Measurements from ENCODE around the gene ENTPD6. TPM values are rescaled to one million over a fixed set of nuclear protein-coding genes. Genes with fewer than 3 reads are reported as not detected.

ENTPD6 gene
- total RNA-seq, 1 donor from 2014 or later, result 73.4 TPM

DNA sequence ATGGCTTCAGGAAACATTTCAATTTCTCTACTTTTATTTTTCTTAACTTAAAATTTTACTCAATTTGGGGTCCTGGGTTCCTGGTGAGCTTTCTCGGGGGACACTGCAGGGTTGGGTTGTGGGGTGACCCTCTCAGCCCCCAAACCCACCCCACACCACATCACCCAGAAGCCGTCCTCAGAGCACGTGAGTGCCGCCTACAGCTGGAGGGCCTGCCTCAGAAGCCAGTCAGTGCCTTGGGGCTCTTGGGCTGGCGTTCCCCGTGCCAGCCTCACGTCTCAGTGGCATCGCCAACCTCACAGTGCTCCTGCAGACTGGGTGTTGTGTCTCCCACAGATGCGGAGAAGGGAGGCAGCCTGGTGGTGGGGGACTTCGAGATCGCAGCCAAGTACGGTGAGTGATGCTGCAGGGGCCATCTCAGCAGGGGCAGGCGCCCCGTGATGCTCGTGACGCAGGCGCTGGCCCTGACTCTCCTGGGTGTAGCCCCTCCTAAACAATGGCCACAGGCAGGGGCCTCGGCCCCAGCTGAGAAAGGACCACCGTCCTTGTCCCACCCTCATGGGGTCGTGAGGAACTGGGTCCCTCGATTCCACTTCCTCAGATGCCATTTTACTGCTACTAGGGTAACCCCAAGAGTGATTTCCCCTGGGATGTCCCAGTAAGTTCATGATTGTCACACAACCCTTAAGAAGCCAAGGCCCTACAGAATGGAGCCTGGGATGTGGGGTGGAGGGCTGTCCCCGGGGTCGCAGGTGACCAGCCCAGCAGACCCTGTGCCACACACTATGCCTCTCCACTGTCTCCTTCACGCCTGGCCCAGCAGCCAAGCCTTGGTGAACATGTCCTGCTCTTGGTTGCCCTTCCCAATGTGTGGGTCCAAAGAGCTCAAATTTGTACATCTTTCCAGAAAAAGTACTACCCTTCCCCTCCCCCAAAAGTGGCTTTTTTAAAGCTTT, 28.5 kb downstream of the ENTPD6 start:
- TF ChIP-seq, protein P1, sequence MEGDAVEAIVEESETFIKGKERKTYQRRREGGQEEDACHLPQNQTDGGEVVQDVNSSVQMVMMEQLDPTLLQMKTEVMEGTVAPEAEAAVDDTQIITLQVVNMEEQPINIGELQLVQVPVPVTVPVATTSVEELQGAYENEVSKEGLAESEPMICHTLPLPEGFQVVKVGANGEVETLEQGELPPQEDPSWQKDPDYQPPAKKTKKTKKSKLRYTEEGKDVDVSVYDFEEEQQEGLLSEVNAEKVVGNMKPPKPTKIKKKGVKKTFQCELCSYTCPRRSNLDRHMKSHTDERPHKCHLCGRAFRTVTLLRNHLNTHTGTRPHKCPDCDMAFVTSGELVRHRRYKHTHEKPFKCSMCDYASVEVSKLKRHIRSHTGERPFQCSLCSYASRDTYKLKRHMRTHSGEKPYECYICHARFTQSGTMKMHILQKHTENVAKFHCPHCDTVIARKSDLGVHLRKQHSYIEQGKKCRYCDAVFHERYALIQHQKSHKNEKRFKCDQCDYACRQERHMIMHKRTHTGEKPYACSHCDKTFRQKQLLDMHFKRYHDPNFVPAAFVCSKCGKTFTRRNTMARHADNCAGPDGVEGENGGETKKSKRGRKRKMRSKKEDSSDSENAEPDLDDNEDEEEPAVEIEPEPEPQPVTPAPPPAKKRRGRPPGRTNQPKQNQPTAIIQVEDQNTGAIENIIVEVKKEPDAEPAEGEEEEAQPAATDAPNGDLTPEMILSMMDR (conservative IDR thresholded peaks at IDR 0.05), result no peak
- H3K4me1 Mint-ChIP-seq, result peaks cover 16% of the 10 kb centered on the region
- H3K36me3 Mint-ChIP-seq (ENCODE audit: low read depth), result no peaks in the 10 kb centered on the region
- H3K27ac Mint-ChIP-seq (ENCODE audit: unreplicated experiment), result peak overlapping the region; percentile 6
- DNase-seq (ENCODE audit: low read depth, low spot score), result no peak
- no peak overlapping the region for H3K4me3 Mint-ChIP-seq
- no peaks in the 10 kb centered on the region for H3K9me3 Mint-ChIP-seq
- H3K27me3 Mint-ChIP-seq (ENCODE audit: low read depth), result no peaks in the 10 kb centered on the region

DNA sequence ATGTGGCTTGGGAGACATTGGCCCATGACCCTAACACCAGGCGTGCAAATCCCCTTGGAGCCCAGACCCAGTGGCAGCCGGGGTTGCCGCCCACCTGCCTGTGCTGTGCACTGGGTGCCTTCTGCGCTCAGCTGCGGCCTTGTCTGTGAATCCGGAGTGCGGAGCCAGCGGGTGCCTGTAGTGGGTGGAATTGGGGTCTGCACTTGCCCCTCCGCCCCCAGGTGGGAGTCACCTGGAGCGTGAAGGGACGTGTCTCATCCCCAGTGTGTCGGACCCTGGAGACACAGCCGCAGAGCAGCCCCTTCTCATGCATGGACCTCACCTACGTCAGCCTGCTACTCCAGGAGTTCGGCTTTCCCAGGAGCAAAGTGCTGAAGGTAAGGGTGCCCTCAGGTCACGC, 29.4 kb downstream of the ENTPD6 start:
- no peak overlapping the region for H3K4me3 Mint-ChIP-seq
- no peak overlapping the region for H3K27ac Mint-ChIP-seq (ENCODE audit: unreplicated experiment)

DNA sequence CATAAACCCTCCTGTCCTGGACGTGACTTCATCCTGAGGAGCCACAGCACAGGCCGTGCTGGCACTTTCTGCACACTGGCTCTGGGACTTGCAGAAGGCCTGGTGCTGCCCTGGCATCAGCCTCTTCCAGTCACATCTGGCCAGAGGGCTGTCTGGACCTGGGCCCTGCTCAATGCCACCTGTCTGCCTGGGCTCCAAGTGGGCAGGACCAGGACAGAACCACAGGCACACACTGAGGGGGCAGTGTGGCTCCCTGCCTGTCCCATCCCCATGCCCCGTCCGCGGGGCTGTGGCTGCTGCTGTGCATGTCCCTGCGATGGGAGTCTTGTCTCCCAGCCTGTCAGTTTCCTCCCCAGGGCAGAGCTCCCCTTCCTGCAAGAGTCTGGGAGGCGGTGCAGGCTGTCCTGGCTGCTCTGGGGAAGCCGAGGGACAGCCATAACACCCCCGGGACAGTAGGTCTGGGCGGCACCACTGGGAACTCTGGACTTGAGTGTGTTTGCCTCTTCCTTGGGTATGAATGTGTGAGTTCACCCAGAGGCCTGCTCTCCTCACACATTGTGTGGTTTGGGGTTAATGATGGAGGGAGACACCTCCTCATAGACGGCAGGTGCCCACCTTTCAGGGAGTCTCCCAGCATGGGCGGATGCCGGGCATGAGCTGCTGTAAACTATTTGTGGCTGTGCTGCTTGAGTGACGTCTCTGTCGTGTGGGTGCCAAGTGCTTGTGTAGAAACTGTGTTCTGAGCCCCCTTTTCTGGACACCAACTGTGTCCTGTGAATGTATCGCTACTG, 30.3 kb downstream of the ENTPD6 start:
- DNase-seq (ENCODE audit: low read depth, low spot score), result no peak
- no peak overlapping the region for H3K4me3 Mint-ChIP-seq
- H3K4me1 Mint-ChIP-seq, result peaks cover 16% of the 10 kb centered on the region
- H3K9me3 Mint-ChIP-seq, result no peaks in the 10 kb centered on the region
- no peaks in the 10 kb centered on the region for H3K36me3 Mint-ChIP-seq (ENCODE audit: low read depth)
- H3K27ac Mint-ChIP-seq (ENCODE audit: unreplicated experiment), result no peak overlapping the region
- TF ChIP-seq, protein P1 (conservative IDR thresholded peaks at IDR 0.05), result no peak
- H3K27me3 Mint-ChIP-seq (ENCODE audit: low read depth), result no peaks in the 10 kb centered on the region

More for the DNA sequence above, 29.4 kb downstream of the ENTPD6 start:
- DNase-seq (ENCODE audit: low read depth, low spot score), result no peak
- TF ChIP-seq, protein P1 (conservative IDR thresholded peaks at IDR 0.05), result no peak
- Mint-ChIP-seq H3K36me3 (ENCODE audit: low read depth) (no peaks in the 10 kb centered on the region), H3K9me3 (no peaks in the 10 kb centered on the region), H3K4me1 (peaks cover 16% of the 10 kb centered on the region), H3K27me3 (ENCODE audit: low read depth) (no peaks in the 10 kb centered on the region)

DNA sequence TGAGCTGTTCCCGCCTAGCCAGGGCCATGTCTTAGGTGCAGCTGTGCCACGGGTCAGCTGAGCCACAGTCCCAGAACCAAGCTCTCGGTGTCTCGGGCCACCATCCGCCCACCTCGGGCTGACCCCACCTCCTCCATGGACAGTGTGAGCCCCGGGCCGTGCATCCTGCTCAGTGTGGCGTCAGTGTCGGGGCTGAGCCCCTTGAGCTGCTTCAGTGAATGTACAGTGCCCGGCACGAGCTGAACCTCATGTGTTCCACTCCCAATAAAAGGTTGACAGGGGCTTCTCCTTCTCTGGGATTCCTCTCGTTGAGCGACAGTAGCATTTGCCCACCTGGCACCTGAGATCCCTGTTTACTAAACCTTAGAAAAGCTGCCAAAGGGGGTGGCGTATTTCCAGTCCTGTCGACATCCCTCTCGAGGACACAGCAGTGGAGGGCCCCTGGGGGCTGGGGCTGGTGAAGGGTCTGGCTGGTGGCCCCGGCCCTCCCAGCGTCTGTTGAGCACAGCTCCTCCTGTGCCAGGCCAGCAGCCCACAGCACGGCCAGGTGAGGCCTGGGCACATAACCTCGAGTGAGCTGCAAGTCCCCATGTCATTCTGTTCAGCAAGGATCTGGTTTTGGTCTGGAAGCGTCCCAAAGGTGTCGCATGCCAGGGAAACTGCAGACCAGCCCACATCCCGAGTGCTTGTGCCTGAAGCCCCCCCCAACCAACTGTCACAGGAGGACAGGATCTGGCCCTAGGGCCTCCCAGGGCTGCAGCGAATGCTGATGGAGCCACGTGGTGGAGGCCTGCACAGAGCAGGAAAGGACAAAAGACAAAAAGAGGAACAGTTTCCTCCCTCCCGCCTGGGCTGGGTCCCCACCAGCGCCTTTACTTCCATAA, 31.2 kb downstream of the ENTPD6 start:
- Mint-ChIP-seq H3K9me3 (no peaks in the 10 kb centered on the region), H3K4me1 (peaks cover 16% of the 10 kb centered on the region), H3K4me3 (no peak overlapping the region), H3K27me3 (ENCODE audit: low read depth) (no peaks in the 10 kb centered on the region), H3K36me3 (ENCODE audit: low read depth) (no peaks in the 10 kb centered on the region), H3K27ac (ENCODE audit: unreplicated experiment) (peak overlapping the region; percentile 82)
- TF ChIP-seq, protein P1 (conservative IDR thresholded peaks at IDR 0.05), result no peak
- no peak for DNase-seq (ENCODE audit: low read depth, low spot score)

DNA sequence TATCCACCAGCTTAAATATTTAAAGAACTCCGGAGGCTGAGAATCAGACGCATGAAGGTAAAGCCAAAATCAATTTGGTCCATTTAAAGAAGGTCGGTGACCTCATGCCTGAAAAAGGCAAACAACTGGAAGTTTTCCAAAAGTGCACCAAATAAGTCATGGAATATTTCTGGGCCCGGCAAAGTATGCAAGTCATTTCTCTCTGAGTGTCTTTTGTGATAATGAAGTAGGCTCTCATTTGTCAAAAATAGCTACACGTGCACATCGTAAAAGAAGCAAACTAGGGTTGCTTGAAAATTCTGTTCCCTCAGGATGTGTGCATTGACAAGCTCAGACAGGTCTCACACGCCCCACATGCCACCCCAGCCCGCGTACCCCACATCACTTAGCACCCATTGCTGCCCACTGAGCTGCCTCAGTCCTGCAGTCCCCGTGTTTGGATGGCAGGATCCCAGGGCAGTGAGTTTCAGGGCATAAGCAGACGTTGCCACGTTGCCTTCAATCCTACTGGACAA, 31.9 kb downstream of the ENTPD6 start:
- H3K9me3 Mint-ChIP-seq, result no peaks in the 10 kb centered on the region
- no peaks in the 10 kb centered on the region for H3K27me3 Mint-ChIP-seq (ENCODE audit: low read depth)
- no peaks in the 10 kb centered on the region for H3K36me3 Mint-ChIP-seq (ENCODE audit: low read depth)
- TF ChIP-seq, protein P1 (conservative IDR thresholded peaks at IDR 0.05), result no peak
- H3K27ac Mint-ChIP-seq (ENCODE audit: unreplicated experiment), result peak overlapping the region; percentile 82
- DNase-seq (ENCODE audit: low read depth, low spot score), result no peak
- H3K4me1 Mint-ChIP-seq, result peaks cover 16% of the 10 kb centered on the region
- no peak overlapping the region for H3K4me3 Mint-ChIP-seq
